Measurements from ENCODE around the gene ARL13B.

The ARL13B gene

GRCh38 chr3:94008253-94008652 is 28.3 kb downstream of the ARL13B start:
- H3K9me3 ChIP-seq (ENCODE audit: control insufficient read depth, insufficient read depth, low read length), result no peaks in the 10 kb centered on the region

GRCh38 chr3:94009608-94010007 is 29.7 kb downstream of the ARL13B start:
- H3K27ac ChIP-seq (ENCODE audit: low read depth, low read length), result no peak overlapping the region
- H3K4me2 ChIP-seq (ENCODE audit: low read length), result no peak overlapping the region
- no peaks in the 10 kb centered on the region for H3K9me3 ChIP-seq (ENCODE audit: control insufficient read depth, insufficient read depth, low read length)
- no peaks in the 10 kb centered on the region for H3K9me2 ChIP-seq (replicated peaks; ENCODE audit: control insufficient read depth, low read length)
- no peaks in the 10 kb centered on the region for H3K27me3 ChIP-seq (ENCODE audit: control insufficient read depth, low read length)
- TF ChIP-seq EZH2phosphoT487 (IDR thresholded peaks at IDR 0.05; ENCODE audit: borderline replicate concordance, low read length), result no peak
- TF ChIP-seq CTCF (IDR thresholded peaks at IDR 0.05; ENCODE audit: low read depth, low read length, poor library complexity, severe bottlenecking), result no peak
- no peaks in the 10 kb centered on the region for H4K20me1 ChIP-seq (ENCODE audit: control insufficient read depth, insufficient read depth, low read depth, low read length)
- no peaks in the 10 kb centered on the region for H3K36me3 ChIP-seq (ENCODE audit: control insufficient read depth, low read length)
- no peaks in the 10 kb centered on the region for H3K79me2 ChIP-seq (ENCODE audit: control insufficient read depth, low read length)
- H3K4me3 ChIP-seq (ENCODE audit: low read length), result no peak overlapping the region
- H3F3A ChIP-seq (ENCODE audit: control insufficient read depth, insufficient read depth), result no peaks in the 10 kb centered on the region
- H3K4me1 ChIP-seq (ENCODE audit: control insufficient read depth, low read length), result no peaks in the 10 kb centered on the region

More at GRCh38 chr3:94008253-94008652, 28.3 kb downstream of the ARL13B start:
- Histone ChIP-seq H4K20me1 (ENCODE audit: control insufficient read depth, insufficient read depth, low read depth, low read length) (no peaks in the 10 kb centered on the region), H3K9me2 (replicated peaks; ENCODE audit: control insufficient read depth, low read length) (no peaks in the 10 kb centered on the region), H3K27me3 (ENCODE audit: control insufficient read depth, low read length) (no peaks in the 10 kb centered on the region), H3K4me3 (ENCODE audit: low read length) (no peak overlapping the region), H3F3A (ENCODE audit: control insufficient read depth, insufficient read depth) (no peaks in the 10 kb centered on the region), H3K27ac (ENCODE audit: low read depth, low read length) (no peak overlapping the region), H3K4me1 (ENCODE audit: control insufficient read depth, low read length) (0 out of 2 replicates have a peak, but pooled peaks cover 4% of the 10 kb centered on the region), H3K36me3 (ENCODE audit: control insufficient read depth, low read length) (no peaks in the 10 kb centered on the region; the same call in 1 of the 2 replicates), H3K79me2 (ENCODE audit: control insufficient read depth, low read length) (no peaks in the 10 kb centered on the region), H3K4me2 (ENCODE audit: low read length) (no peak overlapping the region)
- TF ChIP-seq CTCF (IDR thresholded peaks at IDR 0.05; ENCODE audit: low read depth, low read length, poor library complexity, severe bottlenecking), result no peak

- TF ChIP-seq EZH2phosphoT487 (IDR thresholded peaks at IDR 0.05; ENCODE audit: borderline replicate concordance, low read length), result no peak
- TF ChIP-seq CTCF (IDR thresholded peaks at IDR 0.05; ENCODE audit: low read depth, low read length, poor library complexity, severe bottlenecking), result no peak
- Histone ChIP-seq H3K27ac (ENCODE audit: low read depth, low read length) (no peak overlapping the region), H4K20me1 (ENCODE audit: control insufficient read depth, insufficient read depth, low read depth, low read length) (no peaks in the 10 kb centered on the region), H3K9me3 (ENCODE audit: control insufficient read depth, insufficient read depth, low read length) (no peaks in the 10 kb centered on the region), H3K4me2 (ENCODE audit: low read length) (no peak overlapping the region), H3K79me2 (ENCODE audit: control insufficient read depth, low read length) (no peaks in the 10 kb centered on the region), H3K36me3 (ENCODE audit: control insufficient read depth, low read length) (no peaks in the 10 kb centered on the region), H3K4me1 (ENCODE audit: control insufficient read depth, low read length) (0 out of 2 replicates have a peak, but pooled peaks cover 4% of the 10 kb centered on the region), H3F3A (ENCODE audit: control insufficient read depth, insufficient read depth) (no peaks in the 10 kb centered on the region), H3K4me3 (ENCODE audit: low read length) (no peak overlapping the region), H3K9me2 (replicated peaks; ENCODE audit: control insufficient read depth, low read length) (no peaks in the 10 kb centered on the region), H3K27me3 (ENCODE audit: control insufficient read depth, low read length) (no peaks in the 10 kb centered on the region)
These were observed 31.3 kb downstream of the ARL13B start for GRCh38 chr3:94011233-94011711.

Measured in DOHH2 (cell line).